ENCODE results near the gene SMC1A.

Gene SMC1A

DNA sequence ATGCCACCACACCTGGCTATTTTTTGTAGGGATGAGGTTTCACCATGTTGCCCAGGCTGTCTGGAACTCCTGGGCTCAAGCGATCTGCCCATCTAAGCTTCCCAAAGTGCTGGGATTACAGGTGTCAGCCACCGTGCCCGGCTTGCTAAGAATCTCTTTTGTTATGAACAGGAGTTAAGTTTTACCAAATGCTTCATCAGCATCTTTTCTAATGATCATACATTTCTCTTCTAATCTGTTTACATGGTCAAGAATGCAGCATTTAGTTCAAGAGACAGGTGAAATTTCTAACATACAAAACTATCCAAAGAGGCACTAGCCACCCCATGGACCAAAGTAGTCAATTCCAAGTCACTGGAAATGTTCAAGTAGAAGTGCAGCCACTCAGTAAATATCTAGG is 88.6 kb downstream of the SMC1A start:
- DNase-seq: no peak

DNA sequence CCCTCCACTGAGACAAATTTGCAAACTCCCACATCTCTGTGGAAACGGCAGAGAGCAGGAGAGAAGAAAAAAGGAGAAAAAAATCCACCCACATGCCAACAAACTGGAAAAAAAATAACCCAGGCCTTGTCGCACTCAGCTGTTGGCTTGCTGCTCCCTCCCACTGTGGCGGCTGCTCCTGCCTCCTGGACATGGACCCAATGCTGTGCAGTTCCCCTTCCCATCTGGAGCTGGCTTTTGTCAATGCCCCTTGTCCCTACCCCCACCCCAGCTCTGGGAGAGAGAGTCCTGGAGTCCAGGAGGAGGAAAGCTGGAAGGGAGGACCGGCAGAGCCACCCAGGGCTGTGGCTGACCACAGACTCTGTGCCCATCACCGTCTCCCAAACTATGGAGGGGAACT is 90.2 kb downstream of the SMC1A start:
- no peak for DNase-seq

DNA sequence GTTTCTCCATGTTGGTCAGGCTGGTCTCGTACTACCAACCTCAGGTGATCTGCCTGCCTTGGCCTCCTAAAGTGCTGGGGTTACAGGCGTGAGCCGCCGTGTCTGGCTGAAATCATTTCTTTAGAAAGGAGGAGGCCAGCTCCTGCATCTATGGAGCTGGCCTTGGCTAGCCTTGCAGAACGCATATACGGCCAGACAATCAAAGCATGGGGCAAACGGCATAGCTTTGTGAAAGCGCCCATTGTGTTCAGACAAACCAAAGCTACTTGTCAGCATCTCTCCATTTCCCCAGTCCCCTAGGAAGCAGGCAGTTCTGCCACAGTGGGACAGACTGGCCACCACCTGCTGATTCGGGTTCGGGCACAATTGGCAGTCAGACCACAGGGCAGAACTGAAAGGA is 92.1 kb downstream of the SMC1A start:
- DNase-seq: no peak

DNA sequence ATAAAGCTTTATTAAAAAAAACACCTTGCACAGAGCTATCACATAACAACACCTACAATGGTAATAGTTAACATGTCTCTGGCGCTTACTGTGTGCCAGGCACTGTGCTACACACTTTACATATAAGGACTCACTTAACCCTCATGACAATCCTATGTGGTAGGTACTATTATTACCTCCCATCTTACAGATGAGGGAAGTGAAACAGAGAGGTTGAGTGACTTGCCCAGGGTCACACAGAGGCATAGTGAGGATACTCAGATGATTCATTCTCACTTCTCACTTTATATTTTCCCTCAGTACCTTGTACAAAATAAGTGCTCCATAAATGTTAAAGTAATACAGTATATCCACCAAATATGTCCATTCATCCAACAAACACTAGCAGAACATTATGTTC is 97.7 kb downstream of the SMC1A start:
- no peak for DNase-seq
